WERI-Rb-1 (cell line): ENCODE measurements around the gene E2F4.

Experiments
- DNase-seq: peaks from one replicate; pipeline ENCODE4 v3.0.0-alpha.2; 2020
- H3K27ac ChIP-seq: fragments of 250-450 bp; sonication (Bioruptor Pico); 2 replicates; pipeline ENCODE4 v1.5.1; 2020; ENCODE audit warnings: mild to moderate bottlenecking, moderate library complexity
- H3K27me3 ChIP-seq: fragments of 250-450 bp; sonication (Bioruptor Pico); 2 replicates; pipeline ENCODE4 v1.5.1; 2021; ENCODE audit warnings: mild to moderate bottlenecking, low read depth, moderate library complexity; ENCODE audit not compliant: insufficient read depth, severe bottlenecking
- H3K36me3 ChIP-seq: fragments of 250-450 bp; sonication (Bioruptor Pico); 2 replicates; pipeline ENCODE4 v1.5.1; 2020; ENCODE audit warnings: mild to moderate bottlenecking, moderate library complexity
- H3K4me3 ChIP-seq: 2 replicates; pipeline ENCODE4 v1.5.1; 2011; ENCODE audit warnings: low read depth, mild to moderate bottlenecking, control low read depth, low read length
- H3K9me3 ChIP-seq: fragments of 250-450 bp; sonication (Bioruptor Pico); 2 replicates; pipeline ENCODE4 v1.5.1; 2021; ENCODE audit warnings: mild to moderate bottlenecking, moderate library complexity; ENCODE audit not compliant: severe bottlenecking
- TF ChIP-seq, protein P1 (sequence below): IDR thresholded peaks from 2 replicates; pipeline ENCODE4 v1.5.1; 2011; ENCODE audit warnings: low read depth, mild to moderate bottlenecking, control low read depth, inconsistent platforms, low read length

The E2F4 gene

GRCh38 chr16:67177743-67178699 lies 13.9 kb upstream of the E2F4 start:
- Histone ChIP-seq H3K27ac (no peak overlapping the region), H3K9me3 (no peaks in the 10 kb centered on the region), H3K27me3 (no peaks in the 10 kb centered on the region), H3K4me3 (no peak overlapping the region), H3K36me3 (peaks cover 41% of the 10 kb centered on the region)
- no peak for DNase-seq
- TF ChIP-seq, protein P1, sequence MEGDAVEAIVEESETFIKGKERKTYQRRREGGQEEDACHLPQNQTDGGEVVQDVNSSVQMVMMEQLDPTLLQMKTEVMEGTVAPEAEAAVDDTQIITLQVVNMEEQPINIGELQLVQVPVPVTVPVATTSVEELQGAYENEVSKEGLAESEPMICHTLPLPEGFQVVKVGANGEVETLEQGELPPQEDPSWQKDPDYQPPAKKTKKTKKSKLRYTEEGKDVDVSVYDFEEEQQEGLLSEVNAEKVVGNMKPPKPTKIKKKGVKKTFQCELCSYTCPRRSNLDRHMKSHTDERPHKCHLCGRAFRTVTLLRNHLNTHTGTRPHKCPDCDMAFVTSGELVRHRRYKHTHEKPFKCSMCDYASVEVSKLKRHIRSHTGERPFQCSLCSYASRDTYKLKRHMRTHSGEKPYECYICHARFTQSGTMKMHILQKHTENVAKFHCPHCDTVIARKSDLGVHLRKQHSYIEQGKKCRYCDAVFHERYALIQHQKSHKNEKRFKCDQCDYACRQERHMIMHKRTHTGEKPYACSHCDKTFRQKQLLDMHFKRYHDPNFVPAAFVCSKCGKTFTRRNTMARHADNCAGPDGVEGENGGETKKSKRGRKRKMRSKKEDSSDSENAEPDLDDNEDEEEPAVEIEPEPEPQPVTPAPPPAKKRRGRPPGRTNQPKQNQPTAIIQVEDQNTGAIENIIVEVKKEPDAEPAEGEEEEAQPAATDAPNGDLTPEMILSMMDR, result no peak

DNA sequence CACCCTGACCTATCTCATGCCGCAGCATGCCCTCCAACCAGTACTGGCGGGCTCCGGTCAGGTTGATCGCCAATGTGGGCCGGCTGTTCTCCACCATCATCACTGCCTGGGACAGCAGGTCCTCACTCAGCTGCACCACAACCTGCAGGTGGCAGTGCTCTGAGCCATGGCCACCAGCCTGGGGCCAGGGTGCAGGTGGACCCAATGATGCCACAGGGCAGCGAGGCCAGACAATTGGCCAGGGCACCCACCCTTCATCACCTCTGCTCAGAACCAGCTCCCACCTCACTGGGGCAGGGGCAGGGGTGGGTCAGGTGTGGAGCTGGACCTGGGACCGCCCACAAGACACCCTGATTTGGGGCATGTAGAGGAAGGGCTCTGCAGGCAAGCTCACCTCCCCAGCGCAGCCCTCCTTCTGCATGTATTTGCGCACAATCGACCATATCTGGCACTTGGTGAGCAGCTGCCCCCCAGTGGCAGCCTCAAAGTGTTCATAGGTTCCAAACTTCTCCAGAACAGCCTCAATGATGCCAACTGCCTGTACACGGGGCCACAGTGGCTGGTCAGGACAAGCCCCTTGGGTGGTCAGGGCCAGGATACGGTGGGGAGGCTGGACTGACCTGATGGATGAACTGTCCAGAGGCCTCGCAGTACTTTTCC lies 12.4 kb upstream of the E2F4 start:
- Histone ChIP-seq H3K27me3 (no peaks in the 10 kb centered on the region), H3K36me3 (peaks cover 41% of the 10 kb centered on the region), H3K27ac (no peak overlapping the region), H3K4me3 (no peak overlapping the region), H3K9me3 (no peaks in the 10 kb centered on the region)
- TF ChIP-seq, protein P1, result peak; percentile 23
- no peak for DNase-seq

GRCh38 chr16:67180166-67180565 lies 11.8 kb upstream of the E2F4 start:
- H3K27ac ChIP-seq, result no peak overlapping the region

GRCh38 chr16:67181346-67181745 lies 10.6 kb upstream of the E2F4 start:
- H3K36me3 ChIP-seq, result peaks cover 29% of the 10 kb centered on the region
- no peak overlapping the region for H3K27ac ChIP-seq
- H3K27me3 ChIP-seq, result no peaks in the 10 kb centered on the region
- H3K4me3 ChIP-seq, result no peak overlapping the region
- no peaks in the 10 kb centered on the region for H3K9me3 ChIP-seq
- TF ChIP-seq, protein P1, result no peak
- DNase-seq, result no peak

More at GRCh38 chr16:67180166-67180565, 11.8 kb upstream of the E2F4 start:
- no peaks in the 10 kb centered on the region for H3K27me3 ChIP-seq
- H3K9me3 ChIP-seq, result no peaks in the 10 kb centered on the region
- TF ChIP-seq, protein P1, result no peak
- H3K36me3 ChIP-seq, result peaks cover 35% of the 10 kb centered on the region
- DNase-seq, result no peak
- no peak overlapping the region for H3K4me3 ChIP-seq

- peaks cover 27% of the 10 kb centered on the region for H3K36me3 ChIP-seq
- no peak for DNase-seq
- no peaks in the 10 kb centered on the region for H3K9me3 ChIP-seq
- TF ChIP-seq, protein P1, result no peak
- no peaks in the 10 kb centered on the region for H3K27me3 ChIP-seq
- H3K4me3 ChIP-seq, result no peak overlapping the region
- no peak overlapping the region for H3K27ac ChIP-seq
Observed at GRCh38 chr16:67182288-67182687, 9.7 kb upstream of the E2F4 start.
